ENCODE data around the gene FGF14.

FGF14 gene

GRCh38 chr13:102401766-102402165 lies at the start of gene FGF14:
FGF14 (minus strand) TSS chr13:102402048.
- DNase-seq (ENCODE audit: low read depth in 1 of 2, low spot score in 1 of 2): no peak

DNA sequence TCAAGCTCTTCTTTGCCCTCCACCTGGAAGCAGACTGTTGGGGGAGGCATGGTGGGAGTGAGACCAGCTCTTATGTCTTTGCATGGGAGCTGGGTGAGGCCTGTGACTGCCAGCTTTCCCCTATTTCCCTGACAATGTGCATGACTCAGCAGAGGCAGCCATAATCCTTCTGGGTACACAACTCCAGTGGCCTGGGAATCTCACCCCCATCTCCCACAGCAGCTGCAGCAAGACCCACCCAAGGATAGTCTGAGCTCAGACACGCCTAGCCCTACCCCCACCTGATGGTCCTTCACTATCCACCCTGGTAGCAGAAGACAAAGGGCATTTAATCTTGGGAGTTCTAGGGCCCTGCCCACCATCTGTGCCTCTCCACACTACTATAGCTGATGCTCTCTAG lies 41.4 kb upstream of the FGF14 start:
- DNase-seq (ENCODE audit: low read depth in 1 of 2, low spot score in 1 of 2): no peak

- DNase-seq (ENCODE audit: low read depth in 1 of 2, low spot score in 1 of 2): no peak
These were observed 39.2 kb upstream of the FGF14 start for GRCh38 chr13:102441085-102441484.

- DNase-seq (ENCODE audit: low read depth in 1 of 2, low spot score in 1 of 2): no peak
These were observed 38.5 kb upstream of the FGF14 start for GRCh38 chr13:102440259-102440936.

- no peak for DNase-seq (ENCODE audit: low read depth in 1 of 2, low spot score in 1 of 2)
These were observed 20.8 kb upstream of the FGF14 start for GRCh38 chr13:102422690-102423089.

- DNase-seq (ENCODE audit: low read depth in 1 of 2, low spot score in 1 of 2): no peak
These were observed 3.8 kb upstream of the FGF14 start for GRCh38 chr13:102405499-102406100.

DNA sequence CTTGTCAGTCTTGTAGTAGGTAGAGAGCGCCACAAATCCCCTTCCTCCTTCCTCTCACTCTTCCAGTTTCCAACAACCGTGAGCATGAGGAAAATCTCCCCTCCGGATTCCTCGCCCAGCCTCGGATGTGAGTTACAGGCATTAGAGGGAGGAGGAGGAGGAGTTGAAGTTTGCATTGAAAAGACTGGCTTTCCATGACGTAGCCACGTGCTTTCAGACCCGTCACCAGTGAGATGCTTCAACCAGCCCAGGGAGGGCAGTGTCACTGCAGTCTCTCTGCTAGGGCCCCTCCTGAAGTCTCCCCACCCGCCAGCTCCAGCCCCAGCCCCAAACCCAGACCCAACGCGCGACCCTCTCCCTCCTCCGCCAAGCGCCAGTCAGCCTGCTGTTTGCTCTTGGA lies 442 bp upstream of the FGF14 start:
- DNase-seq (ENCODE audit: low read depth in 1 of 2, low spot score in 1 of 2): peak in 1 of 2 donors; percentile 15

DNA sequence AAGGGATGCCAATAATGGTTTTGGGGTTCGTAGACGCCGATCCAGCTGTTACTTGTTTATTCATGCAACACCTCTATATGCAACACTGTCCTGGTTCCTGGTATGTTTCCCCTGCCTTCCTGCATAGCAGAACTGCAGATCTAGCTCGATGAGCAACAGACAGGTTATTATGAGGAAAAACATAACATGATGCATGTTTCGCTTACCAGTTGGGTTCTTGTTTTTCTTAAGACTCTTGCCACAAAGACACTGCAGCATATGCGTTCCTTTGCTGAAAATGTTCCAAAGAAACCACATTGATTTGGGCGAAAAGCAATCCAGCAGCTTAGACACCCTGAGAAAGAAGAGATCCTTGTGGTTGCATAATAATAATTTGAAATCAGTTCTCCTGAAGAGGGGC lies 583 bp downstream of the FGF14 start:
- DNase-seq (ENCODE audit: low read depth in 1 of 2, low spot score in 1 of 2): no peak

GRCh38 chr13:102400675-102401145 lies 1.1 kb downstream of the FGF14 start:
- DNase-seq (ENCODE audit: low read depth in 1 of 2, low spot score in 1 of 2): no peak

GRCh38 chr13:102399791-102400674 lies 1.8 kb downstream of the FGF14 start:
- peak in 1 of 2 donors; percentile 2 for DNase-seq (ENCODE audit: low read depth in 1 of 2, low spot score in 1 of 2)

- no peak for DNase-seq (ENCODE audit: low read depth in 1 of 2, low spot score in 1 of 2)
These were observed 5.9 kb downstream of the FGF14 start for GRCh38 chr13:102395939-102396338.

DNA sequence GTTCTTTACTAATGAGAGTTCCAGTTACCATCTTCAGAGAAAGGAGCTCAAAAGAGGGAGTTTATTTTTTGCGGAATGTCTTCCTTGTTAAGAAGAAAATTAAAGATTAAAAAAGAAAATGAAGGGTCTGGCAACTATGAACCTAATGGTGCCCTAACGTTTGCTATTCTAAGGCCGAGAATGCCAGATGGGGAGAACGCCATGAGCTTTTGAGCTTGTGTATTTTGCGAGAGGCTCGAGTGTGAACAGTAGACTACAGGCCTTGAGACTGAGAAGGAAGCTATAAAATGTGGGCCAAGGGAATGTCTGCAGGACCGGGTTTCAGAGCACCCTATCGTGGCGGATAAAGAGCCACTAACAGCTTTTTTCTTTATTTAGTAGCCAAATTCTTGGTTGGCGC lies 6.7 kb downstream of the FGF14 start:
- DNase-seq (ENCODE audit: low read depth in 1 of 2, low spot score in 1 of 2): no peak

GRCh38 chr13:102394158-102395053 lies 7.4 kb downstream of the FGF14 start:
- peak; percentile 90 to 96 for DNase-seq (ENCODE audit: low read depth in 1 of 2, low spot score in 1 of 2)

DNA sequence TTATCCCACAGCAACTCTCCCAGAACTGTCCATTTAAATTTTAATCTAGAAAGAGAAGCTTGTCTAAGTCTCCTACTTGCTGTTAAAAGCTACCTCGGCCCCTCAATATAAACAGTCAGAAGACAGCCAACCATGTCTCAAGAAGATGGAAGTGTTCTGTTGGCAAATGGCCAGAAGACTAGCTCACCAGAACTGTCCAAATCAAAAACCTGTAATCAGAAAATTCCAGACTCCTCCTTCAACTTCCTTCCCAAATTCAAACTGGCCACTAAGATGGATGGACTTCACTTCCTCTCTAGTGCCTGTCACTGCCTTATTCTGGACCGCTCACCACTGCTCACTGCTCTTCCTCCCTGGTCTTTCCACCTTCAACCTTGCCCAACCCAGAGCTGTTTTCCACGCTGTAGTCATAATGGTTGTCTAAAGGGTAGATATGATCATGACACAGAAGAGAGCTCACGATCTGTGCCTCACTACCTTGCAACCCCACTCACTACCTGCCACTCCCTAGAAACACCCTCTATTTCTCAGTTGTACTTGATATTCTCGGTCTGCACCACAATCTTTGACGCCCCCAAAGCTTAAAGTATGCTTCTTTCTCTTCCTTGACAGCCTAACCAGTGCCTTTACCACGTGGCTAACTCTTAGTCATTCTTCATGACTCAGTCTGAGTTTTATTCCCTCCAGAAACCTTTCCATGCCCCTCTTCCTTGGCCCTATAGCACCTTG lies 9.2 kb downstream of the FGF14 start:
- DNase-seq (ENCODE audit: low read depth in 1 of 2, low spot score in 1 of 2): no peak

- no peak for DNase-seq (ENCODE audit: low read depth in 1 of 2, low spot score in 1 of 2)
These were observed 15.4 kb downstream of the FGF14 start for GRCh38 chr13:102386461-102386860.

GRCh38 chr13:102380012-102380411 lies 21.8 kb downstream of the FGF14 start:
- no peak for DNase-seq (ENCODE audit: low read depth in 1 of 2, low spot score in 1 of 2)

GRCh38 chr13:102376318-102376717 lies 25.5 kb downstream of the FGF14 start:
- no peak for DNase-seq (ENCODE audit: low read depth in 1 of 2, low spot score in 1 of 2)

- no peak for DNase-seq (ENCODE audit: low read depth in 1 of 2, low spot score in 1 of 2)
These were observed 27.1 kb downstream of the FGF14 start for GRCh38 chr13:102374726-102375125.

- DNase-seq (ENCODE audit: low read depth in 1 of 2, low spot score in 1 of 2): no peak
These were observed 27.6 kb downstream of the FGF14 start for GRCh38 chr13:102374233-102374632.

GRCh38 chr13:102373221-102373620 lies 28.6 kb downstream of the FGF14 start:
- DNase-seq (ENCODE audit: low read depth in 1 of 2, low spot score in 1 of 2): no peak

All from activated T-helper 1 cell treated with anti-CD3 and anti-CD28 coated beads, Interleukin-2, amount 50 U/mL, for 16 hours (primary cell).